NCI-H2107 treated with DMSO at 0.1 percent for 48 hours (cell line): ENCODE data around the gene KLF8.
"Not testable (repeated sequence)": the region's sequence is repeated elsewhere in the genome, so short reads cannot be mapped to it uniquely, and the experiment has no call there.

ENCODE experiments used
- DNase-seq: peaks from one replicate; lab custom pipeline; 2025; ENCODE audit not compliant: unreplicated experiment; lab: John Stamatoyannopoulos, UW

KLF8 gene

GRCh38 chrX:56232221-56233082, at the start of gene KLF8:
Gene KLF8, plus strand, starts transcription at chrX:56232356. Its CDS starts 979 bp downstream, at chrX:56233335.
- no peak for DNase-seq

DNA sequence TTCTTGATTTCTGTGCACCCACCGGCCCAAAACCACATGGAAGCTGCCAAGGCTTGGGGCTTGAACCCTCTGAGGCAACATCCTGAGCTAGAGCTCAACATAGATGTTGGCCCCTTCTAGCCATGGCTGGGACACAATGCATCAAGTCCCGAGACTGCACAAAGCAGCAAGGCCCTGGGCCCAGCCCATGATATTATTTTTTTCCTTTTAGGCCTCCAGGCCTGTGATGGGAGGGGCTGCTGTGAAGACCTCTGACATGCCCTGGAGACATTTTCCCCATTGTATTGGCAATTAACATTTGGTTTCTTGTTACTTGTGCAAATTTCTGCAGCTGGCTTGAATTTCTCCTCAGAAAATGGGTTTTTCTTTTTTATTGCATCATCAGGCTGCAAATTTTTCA, 25.2 kb upstream of the KLF8 start:
- DNase-seq, result not testable (repeated sequence)

DNA sequence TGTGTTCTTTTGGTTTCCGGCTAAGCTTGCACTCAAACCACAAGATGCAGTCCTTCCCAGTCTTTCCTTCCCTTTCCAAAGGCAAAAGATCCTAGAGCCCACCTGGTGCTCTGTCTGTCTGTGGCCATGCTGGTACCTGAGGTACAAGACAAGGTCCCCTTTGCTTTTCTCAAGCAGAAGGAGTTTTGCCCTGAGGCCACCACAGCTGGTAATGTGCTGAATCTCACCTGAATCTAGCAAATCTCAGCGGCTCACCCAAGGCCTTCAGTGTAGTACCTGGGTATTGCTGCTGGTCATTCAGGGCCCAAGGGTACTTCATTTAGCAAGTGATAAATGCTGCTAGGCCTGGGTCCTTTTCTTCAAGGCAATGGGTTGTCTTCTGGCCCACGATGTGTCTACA, 20.5 kb upstream of the KLF8 start:
- DNase-seq, result no peak

GRCh38 chrX:56216332-56216731, 15.8 kb upstream of the KLF8 start:
- DNase-seq, result no peak

DNA sequence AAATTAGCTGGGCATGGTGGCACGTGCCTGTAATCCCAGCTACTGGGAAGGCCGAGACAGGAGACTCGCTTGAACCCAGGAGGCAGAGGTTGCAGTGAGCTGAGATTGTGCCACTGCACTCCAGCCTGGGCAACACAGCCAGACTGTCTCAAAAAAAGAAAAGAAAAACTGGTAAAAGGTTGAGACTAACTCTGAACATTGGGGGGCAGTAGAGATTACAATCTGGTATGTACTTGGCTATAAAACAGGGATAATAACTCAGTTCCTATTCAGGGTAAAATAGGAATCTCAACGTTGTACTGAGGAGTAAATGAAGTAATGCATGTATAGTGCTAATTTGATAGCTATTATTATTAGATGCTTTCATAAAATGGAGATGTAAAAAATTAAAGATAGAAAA, 12.5 kb upstream of the KLF8 start:
- no peak for DNase-seq

DNA sequence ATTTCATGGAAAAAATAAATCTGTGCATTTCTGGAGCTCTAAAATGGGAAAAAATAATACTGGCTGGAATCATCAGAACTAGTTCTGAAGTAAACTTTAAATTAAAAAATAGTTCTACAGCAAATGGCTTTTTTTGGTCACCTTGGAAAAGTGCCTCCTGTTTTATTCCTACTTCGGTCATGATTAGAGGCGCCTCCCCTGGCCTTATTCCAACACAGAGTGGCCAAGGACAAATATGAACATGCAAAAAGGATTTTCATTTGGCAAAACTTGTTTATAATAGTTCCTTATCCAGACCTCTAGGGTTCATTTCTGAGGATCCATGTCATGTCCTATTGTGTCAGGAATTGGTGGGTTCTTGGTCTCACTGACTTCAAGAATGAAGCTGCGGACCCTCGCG, 11.1 kb upstream of the KLF8 start:
- DNase-seq, result no peak

- no peak for DNase-seq
These were observed 9.6 kb upstream of the KLF8 start for GRCh38 chrX:56222473-56223000.

GRCh38 chrX:56226980-56227379, 5.2 kb upstream of the KLF8 start:
- no peak for DNase-seq

GRCh38 chrX:56228914-56229313, 3.2 kb upstream of the KLF8 start:
- DNase-seq, result no peak

DNA sequence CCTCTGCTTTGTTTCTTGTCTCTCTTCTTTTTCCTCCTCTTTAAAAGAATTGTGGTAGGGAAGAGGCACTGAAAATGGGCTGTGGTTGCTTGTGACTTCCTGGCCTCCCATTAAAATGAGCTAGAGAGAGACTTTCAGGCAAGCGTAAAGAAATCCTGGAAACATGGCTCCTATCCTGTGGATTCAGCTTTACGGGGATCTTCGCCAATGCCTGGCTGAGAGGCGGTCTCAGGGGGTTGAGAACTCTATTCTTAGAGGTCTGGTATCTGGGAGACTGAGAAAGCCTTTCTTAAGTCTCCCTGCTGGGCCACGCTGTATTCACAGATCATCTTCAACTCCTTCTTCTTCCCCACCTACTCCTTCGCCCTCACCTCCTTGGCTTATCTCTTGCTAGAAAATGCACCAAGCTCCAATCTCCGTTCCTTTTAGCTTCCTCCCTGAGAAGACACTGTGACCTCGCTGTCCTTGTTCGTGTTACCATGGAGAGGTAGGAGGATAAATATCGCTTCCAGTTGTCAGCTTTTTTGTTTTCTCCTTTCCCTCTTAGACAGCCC, 542 bp upstream of the KLF8 start:
- DNase-seq, result no peak

- DNase-seq, result no peak
These were observed 944 bp downstream of the KLF8 start for GRCh38 chrX:56233100-56233499.

DNA sequence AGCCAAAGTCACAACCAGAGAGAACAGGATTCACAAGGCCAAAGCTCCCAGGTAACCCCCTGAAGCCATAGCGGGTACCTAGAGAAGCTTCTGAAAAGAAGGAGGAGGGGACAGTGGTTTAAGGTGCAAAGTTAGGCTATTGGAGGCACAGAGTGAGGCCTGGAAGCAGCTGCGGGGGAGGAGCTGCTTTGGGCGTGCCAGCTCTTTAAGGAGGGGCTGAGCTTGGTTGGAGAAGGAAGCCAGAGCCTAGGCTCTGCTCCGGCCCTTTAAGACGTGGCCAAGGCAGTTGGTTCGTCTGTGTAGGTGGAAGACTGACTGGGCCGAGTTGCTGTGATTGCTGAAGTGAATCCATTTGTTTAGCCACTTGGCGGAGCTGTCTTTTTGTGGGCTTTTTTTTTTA, 1.5 kb downstream of the KLF8 start:
- DNase-seq, result no peak

DNA sequence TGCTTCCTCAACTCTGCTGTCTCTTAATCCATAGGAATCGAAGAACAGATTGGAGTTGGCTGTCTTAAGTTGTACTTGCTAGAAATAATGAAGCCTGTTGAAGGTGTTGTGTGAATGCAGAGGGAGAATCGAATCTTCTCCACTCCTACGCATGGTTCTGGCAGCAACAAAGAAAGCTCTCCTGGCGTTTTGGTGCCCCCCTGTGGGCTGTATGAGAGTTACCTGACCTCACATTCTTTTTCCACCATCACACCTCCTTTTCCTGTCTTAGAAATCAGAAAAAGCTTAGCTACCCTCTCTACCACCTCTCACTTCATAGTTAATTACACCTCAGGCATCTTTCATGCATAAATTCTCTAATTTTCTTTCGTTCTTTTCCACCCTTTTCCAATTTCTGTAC, 16.3 kb downstream of the KLF8 start:
- peak; percentile 19 for DNase-seq

- no peak for DNase-seq
These were observed 21.9 kb downstream of the KLF8 start for GRCh38 chrX:56253832-56254703.

GRCh38 chrX:56268888-56269287, 36.7 kb downstream of the KLF8 start:
- DNase-seq, result no peak

DNA sequence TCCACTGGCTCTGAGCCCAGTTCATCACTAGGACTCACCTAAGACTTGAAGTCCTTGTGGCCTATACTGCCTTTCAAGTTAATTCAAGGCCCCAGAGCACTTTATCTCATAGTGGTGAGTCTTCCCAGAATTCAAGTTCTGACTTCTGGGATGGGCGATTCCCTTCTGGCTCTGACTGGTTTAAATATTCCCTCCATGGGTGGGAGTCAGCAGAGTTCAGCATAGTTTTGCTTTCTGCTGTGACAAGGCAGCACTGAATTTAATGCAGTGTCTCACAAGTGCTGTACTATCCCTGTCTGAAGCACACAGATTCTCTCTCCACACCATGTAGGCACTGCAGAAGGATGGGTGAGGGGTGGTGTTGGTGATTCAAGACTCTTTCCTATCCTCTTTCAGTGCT, 46.5 kb downstream of the KLF8 start:
- DNase-seq, result no peak

DNA sequence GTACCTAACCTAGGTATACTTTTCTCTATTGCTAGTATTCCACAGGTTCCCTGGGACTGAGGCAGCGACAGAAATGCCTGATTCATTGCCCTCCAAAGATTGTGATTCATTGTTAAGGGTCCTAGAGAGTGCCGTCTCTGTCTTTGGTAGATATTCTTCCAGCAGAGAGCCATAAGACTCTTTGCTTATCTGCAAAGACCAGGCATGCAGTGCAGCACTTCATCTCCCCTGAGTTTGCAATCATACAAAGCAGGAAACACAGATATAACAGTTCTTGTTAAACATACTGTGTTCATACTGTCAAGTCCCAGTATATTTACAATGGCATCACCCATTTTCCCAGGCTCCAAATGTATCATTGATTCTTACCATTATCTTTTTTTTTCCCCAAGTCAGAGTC, 47.7 kb downstream of the KLF8 start:
- DNase-seq, result no peak

DNA sequence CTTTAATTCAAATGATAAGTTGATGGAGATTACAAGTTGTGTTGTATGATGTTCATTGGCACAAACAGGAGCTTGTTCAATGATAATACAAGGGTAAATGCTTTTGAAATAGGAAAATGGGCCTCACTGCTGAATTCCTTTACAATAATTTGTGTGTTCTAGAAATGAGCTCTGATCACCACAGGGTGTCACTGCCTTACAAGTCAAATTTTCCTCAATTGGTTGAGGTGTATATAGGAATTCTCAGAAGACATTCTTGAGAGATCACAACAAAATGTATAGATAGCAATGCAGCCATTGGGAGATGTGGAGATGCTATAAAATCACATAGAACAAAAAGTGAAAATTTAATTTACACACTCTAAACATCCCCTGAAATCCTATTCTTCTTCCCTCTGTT, 49.6 kb downstream of the KLF8 start:
- no peak for DNase-seq

GRCh38 chrX:56284269-56284668, 52.1 kb downstream of the KLF8 start:
- DNase-seq, result peak; percentile 45

DNA sequence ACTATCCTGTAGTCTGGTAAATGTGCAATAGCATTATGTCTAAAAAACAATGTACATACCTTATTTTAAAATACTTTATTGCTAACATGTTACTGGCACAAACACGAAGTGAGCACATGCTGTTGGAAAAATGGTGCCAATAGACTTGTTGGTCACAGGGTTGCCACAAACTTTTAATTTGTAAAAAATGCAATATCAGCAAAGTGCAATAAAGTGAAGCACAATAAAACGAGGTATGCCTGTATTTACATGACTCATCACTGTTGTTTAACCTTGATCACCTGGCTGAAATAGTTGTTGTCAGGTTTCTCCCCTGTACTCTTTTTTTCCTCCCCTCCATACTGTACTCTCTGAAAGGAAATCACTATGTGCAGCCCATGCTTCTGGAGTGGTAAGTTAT, 56.5 kb downstream of the KLF8 start:
- DNase-seq, result no peak

DNA sequence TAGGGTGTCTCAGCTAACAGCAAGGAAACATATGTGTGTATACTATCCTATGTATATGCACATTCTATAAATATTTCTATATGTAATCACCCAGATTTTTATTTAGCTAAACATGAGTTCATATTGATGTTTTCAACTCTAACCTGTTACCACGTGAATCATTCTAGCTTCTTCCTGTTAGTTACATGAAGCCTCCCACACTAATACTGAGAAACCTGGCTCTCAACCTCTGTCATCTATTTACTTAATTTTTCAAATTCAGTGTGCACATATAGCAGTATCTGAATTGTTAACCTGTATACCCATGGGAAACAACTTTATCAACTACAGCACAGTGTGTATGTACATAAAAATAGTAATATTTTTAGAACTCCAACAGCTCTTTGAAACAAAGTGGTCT, 57.3 kb downstream of the KLF8 start:
- no peak for DNase-seq

GRCh38 chrX:56308726-56309125, 76.6 kb downstream of the KLF8 start:
- DNase-seq, result no peak
